Activated CD4-positive, alpha-beta T cell treated with anti-CD3 and anti-CD28 coated beads, Interleukin-2, Interleukin-6, amounts not matched to agents 100 ng/mL and 50 ng/mL, durations not matched to agents 16 hours and 8 hours (primary cell): ENCODE results near the gene AGPAT3.

Experiments
- DNase-seq: peaks from one replicate; pipeline ENCODE4 v3.0.0-alpha.2; 2020

AGPAT3 gene

DNA sequence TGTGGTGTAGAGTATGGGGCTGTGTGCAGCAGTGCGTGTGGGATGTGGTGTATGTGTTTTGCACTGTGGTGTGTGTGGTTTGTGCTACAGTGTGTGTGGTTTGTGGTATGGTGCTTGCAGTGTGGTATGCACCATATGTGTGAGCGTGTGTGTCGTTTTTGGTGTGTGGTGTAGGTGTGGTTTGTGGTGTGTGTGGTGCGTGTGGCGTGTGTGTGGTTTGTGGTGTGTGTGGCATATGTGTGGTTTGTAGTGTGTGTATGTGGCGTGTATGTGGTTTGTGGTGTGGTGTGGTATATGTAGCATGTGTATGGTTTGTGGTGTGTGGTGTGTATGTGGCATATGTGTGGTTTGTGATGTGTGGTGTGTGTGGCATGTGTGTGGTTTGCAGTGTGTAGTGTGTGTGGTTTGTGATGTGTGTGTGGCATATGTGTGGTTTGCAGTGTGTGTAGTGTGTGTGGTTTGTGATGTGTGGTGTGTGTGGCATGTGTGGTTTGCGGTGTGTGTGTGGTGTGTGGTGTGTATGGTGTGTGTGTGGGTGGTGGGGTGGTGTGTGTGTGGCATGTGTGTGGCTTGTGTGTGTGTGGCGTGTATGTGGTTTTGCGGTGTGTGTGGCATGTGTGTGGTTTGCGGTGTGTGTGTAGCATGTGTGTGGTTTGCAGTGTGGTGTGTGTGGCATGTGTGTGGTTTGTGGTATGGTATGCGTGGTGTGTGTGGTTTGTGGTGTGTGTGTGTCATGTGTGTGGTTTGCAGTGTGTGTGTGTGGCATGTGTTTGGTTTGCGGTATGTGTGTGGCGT lies 93.5 kb downstream of the AGPAT3 start:
- no peak for DNase-seq

DNA sequence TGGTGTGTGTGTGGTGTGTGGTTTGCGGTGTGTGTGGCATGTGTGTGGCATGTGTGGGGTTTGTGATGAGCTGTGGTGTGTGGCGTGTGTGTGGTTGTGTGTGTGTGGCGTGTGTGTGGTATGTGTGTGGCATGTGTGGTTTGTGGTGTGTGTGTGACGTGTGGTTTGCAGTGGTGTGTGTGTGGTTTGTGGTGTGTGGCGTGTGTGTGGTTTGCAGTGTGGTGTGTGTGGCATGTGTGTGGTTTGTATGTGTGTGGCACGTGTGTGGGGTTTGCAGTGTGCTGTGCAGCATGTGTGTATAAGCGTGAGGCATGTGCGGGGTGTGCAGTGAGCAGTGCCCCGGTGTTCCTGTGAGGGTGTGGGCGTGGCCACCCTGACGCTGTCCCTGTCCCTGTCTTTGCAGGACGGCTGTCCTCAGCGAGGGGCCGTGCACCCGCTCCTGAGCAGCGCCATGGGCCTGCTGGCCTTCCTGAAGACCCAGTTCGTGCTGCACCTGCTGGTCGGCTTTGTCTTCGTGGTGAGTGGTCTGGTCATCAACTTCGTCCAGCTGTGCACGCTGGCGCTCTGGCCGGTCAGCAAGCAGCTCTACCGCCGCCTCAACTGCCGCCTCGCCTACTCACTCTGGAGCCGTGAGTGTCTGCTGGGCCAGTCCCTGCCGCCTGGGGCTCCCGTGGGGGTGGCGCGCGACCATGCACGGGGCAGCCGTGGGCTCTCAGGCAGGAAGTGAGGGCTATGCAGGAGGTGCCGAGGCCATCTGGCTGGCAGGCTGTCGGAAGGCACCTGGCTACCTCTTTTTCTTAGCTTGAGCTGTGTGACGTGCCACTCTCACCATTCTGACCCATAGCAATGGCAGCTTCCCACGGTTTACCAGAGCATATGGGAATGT lies 94.5 kb downstream of the AGPAT3 start:
- DNase-seq: no peak

GRCh38 chr21:43961382-43961909 lies 96.4 kb downstream of the AGPAT3 start:
- no peak for DNase-seq

- no peak for DNase-seq
Measured at GRCh38 chr21:43965911-43966585, 101.0 kb downstream of the AGPAT3 start.

GRCh38 chr21:43966946-43967512 lies 102.0 kb downstream of the AGPAT3 start:
- DNase-seq: no peak

DNA sequence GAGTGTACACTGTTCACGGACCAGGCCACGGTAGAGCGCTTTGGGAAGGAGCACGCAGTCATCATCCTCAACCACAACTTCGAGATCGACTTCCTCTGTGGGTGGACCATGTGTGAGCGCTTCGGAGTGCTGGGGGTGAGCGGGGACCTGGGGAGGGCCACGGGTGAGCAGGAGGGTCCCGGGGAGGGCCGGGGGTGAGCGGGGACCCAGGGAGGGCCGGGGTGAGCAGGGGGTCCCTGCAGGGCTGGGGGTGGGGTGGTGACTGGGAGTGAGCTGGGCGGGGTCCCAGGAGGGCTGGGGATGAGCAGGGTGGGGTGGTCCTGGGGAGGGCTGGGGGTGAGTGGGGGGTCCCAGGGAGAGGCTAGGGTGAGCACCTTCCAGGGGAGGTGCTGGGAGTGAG lies 103.0 kb downstream of the AGPAT3 start:
- DNase-seq: no peak

GRCh38 chr21:43968410-43969114 lies 103.5 kb downstream of the AGPAT3 start:
- no peak for DNase-seq

DNA sequence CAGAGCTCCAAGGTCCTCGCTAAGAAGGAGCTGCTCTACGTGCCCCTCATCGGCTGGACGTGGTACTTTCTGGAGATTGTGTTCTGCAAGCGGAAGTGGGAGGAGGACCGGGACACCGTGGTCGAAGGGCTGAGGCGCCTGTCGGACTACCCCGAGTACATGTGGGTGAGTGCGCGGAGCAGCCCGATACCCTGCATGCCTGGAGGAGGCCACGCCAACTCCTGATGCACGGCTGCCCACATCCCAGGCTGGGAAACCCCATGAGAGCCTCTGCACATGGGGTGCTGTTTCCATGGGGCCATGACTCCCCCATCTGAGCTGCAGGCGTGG lies 104.1 kb downstream of the AGPAT3 start:
- no peak for DNase-seq

GRCh38 chr21:43970551-43970950 lies 105.5 kb downstream of the AGPAT3 start:
- DNase-seq: no peak

DNA sequence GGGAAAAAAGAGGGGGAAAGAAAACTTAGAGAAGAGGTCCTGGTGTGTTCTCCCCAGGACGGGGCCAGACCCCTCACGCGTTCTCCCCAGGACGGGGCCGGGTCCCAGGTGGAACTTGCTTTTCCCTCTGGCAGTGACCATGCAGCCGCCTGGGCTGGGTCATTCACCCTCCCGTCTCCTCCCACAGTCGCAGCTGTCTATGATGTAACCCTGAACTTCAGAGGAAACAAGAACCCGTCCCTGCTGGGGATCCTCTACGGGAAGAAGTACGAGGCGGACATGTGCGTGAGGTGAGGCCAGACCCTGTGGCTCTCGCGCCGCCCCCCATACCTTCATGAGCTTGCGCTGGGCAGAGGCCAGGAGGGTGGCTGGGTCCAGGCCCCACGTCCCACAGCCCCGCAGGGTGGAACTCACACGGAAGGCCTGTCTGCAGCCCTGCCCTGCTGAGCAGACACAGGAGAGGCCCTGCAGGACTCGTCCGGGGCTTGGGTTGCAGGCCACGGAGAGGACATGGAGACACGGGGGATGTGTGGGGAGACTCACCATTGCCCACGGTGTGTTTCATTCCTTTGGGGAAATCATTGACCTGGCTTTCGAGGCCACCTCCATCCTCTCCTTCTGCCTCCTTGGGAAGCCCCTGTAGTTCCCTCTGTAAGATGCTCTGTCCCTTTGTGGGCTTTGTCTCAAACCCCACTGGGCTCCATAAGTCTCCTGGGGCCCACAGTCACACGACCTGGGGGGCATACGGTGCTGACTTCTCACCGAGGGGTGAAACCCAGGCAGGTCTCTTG lies 106.4 kb downstream of the AGPAT3 start:
- no peak for DNase-seq

- no peak for DNase-seq
Measured at GRCh38 chr21:43971992-43972255, 106.9 kb downstream of the AGPAT3 start.

- DNase-seq: no peak
Measured at GRCh38 chr21:43972850-43973633, 108.0 kb downstream of the AGPAT3 start.

DNA sequence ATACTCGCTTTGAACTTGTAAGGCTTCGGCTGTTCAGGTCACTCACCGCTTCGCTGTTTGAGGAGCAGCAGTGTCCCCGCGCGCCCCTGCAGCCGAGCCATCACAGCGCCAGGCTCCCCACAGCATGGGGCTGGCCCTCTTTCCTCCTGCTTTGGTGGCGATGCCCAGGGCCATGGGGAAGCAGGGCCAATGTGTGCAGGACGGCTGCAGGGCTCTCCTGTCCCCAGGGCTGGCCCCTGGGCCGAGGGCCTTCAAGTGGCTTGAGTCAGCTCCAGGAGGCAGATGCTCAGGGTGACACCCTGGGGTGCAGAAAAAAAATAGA lies 108.6 kb downstream of the AGPAT3 start:
- no peak for DNase-seq

DNA sequence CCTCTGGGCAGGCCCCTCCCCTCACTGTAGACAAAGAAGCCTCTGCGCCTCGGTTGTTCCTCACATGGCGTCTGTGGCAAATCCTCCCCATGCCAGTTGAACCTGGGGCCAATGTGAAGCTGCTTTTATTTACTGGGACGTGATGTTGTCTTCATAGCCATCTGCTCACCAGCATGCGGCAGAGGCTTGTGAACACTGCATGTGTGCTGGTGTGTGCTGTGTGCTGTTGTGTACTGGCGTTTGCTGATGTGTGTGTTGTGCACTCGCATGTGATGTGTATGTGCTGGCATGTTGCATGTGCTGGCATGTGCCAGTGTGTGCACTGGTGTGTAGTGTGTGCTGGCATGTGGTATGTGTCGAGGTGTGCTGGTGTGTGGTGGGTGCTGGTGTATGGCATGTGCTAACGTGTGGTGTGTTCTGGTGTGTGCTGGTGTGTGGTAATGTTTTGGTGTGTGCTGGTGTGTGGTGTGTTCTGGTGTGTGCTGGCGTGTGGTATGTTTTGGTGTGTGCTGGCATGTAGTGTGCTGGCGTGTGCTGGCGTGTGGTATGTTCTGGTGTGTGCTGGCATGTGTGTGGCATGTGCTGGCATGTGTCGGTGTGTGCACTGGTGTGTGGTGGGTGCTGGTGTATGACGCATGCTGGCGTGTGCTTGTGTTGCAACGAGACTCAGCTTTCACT lies 109.9 kb downstream of the AGPAT3 start:
- no peak for DNase-seq

GRCh38 chr21:43975469-43976098 lies 110.6 kb downstream of the AGPAT3 start:
- DNase-seq: peak; percentile 86

GRCh38 chr21:43976661-43977060 lies 111.6 kb downstream of the AGPAT3 start:
- no peak for DNase-seq

DNA sequence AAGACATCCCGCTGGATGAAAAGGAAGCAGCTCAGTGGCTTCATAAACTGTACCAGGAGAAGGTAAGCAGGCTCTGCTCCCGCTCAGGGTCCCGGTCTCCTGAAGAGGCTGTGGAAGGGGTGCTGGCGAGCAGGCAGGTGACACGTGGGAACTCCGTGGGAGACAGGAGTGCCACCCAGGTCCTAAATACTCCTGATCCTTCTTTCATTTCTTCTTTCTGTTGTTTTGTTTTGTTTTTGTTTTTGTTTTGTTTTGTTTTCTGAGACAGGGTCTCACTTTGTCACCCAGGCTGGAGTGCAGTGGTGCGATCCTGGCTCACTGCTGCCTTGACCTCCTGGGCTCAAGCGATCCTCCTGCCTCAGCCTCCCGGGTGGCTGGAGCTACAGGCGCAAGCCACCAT lies 113.0 kb downstream of the AGPAT3 start:
- no peak for DNase-seq

DNA sequence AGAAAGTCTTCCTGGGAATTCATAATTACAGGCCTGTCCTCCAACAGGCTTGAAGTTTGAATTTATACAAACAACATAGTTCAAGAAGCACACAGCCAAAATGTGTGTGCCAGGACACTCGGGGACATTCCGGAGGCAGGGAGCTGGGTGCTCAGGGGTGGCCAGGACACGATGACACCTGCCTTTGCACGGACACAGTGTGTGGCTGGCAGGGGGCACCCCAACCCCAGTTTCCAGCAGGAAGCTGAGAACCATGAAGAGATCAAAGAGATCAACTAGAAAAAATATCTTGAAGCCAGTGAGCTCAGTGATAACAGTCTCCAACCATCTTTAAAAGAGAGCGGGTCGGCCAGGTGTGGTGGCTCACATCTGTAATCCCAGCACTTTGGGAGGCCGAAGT lies 114.6 kb downstream of the AGPAT3 start:
- DNase-seq: no peak

DNA sequence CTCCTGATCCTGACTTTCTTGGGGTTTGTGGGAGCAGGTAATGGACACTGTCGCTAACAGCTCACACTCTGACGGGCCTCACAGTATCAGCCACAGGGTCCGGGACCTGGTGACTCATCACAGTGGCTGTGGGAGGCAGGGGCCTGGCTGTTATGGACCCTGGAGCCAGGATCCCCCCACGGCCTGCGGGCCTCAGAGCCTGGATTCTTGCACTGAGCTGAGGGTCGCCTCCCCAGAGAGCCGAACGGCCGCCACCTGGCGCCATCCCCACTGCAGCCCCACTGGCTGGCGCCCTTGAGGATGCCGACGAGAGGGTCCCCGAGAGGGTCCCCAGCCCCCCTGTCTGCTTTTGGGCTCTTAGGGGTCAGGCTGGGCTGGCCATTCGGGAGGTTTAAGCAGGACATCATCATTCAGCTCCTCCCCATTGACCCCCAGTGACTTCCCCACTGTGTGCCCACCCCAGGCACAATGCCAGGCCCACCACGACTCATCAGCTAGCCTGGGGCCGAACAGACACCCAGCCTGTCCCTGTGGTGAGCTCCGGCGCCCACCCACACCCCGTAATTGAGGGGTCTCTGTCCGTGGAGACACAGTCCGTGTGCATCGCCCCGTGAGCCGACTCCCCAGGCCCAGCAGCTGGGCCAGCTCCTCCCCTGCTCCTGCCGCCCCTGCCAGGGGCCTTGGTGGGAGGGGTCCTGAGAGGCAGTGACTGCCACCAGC lies 116.3 kb downstream of the AGPAT3 start:
- DNase-seq: no peak

- DNase-seq: no peak
Measured at GRCh38 chr21:43981871-43982210, 116.8 kb downstream of the AGPAT3 start.
